ENCODE measurements around the gene CHKA. TPM values are rescaled to one million over a fixed set of nuclear protein-coding genes. Genes with fewer than 3 reads are reported as not detected.

CHKA gene
- polyA plus RNA-seq, 1 donor = 129 TPM

DNA sequence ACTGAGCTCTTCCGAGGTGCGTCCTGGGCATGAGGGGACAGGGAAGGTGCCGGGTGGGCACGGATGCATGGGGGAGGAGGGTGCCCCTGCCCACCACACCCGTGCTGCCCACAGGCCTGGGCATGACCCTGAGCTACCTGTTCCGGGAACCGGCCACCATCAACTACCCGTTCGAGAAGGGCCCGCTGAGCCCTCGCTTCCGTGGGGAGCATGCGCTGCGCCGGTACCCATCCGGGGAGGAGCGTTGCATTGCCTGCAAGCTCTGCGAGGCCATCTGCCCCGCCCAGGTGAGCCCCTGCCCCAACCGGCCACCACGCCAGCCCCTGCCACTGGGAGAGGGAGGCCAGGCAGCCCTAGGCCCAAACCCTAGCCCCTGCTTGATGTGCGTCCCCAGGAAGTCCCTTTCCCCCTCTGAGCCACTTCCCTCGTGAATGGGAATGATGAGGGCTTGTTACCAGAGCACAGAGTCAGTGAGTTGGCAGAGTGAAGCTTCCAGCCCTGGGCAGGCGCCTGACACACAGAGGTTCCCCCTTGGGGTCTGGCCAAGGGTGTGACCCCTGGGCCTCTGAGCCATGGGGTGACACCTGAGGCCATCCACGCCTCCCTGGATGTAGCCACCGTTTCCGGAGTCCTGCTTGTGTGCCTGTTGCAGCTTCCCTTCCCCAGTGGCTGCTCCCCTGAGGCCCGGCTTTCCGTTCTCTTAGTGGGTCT, 88.0 kb downstream of the CHKA start:
- WGBS (ENCODE audit: insufficient coverage, low lambda C conversion rate) = no CpG with 5 or more reads among the region's 29 CpGs

DNA sequence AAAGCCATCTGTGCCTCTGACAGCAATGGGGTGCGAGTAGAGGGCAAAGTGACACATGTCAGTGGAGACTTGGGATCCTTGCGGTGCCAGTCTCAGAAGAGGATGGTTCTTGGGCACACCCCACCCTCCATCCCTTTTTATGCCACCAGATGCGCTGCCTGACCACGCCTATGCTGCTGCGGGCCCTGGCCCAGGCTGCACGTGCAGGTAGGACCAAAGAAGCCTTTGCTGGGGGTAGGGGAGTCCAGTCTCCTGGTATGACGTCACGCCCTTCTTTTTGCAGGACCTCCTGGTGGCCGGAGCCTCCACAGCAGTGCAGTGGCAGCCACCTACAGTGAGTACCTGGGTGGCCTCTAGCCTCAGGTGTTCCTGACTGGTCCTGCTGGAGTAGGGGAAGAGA, 89.2 kb downstream of the CHKA start:
- H3K4me3 ChIP-seq (ENCODE audit: low read length) = no peak overlapping the region
- no peak overlapping the region for H3K27ac ChIP-seq (ENCODE audit: low read length)
- DNase-seq = no peak
- peaks cover 13% of the 10 kb centered on the region for H3K4me1 ChIP-seq (ENCODE audit: control insufficient read depth, insufficient read depth, low read length)
- H3K36me3 ChIP-seq (ENCODE audit: control insufficient read depth, insufficient read depth, low read length) = peaks cover 32% of the 10 kb centered on the region
- H3K9me3 ChIP-seq (ENCODE audit: control insufficient read depth, low read depth, low read length) = no peaks in the 10 kb centered on the region
- WGBS (ENCODE audit: insufficient coverage, low lambda C conversion rate) = no CpG with 5 or more reads among the region's 9 CpGs
- H3K27me3 ChIP-seq (ENCODE audit: control insufficient read depth, insufficient read depth, low read length) = no peaks in the 10 kb centered on the region

More for the DNA sequence above, 88.0 kb downstream of the CHKA start:
- H3K36me3 ChIP-seq (ENCODE audit: control insufficient read depth, insufficient read depth, low read length) = peaks cover 32% of the 10 kb centered on the region
- no peaks in the 10 kb centered on the region for H3K9me3 ChIP-seq (ENCODE audit: control insufficient read depth, low read depth, low read length)
- peaks cover 20% of the 10 kb centered on the region for H3K4me1 ChIP-seq (ENCODE audit: control insufficient read depth, insufficient read depth, low read length)
- no peaks in the 10 kb centered on the region for H3K27me3 ChIP-seq (ENCODE audit: control insufficient read depth, insufficient read depth, low read length)
- no peak overlapping the region for H3K4me3 ChIP-seq (ENCODE audit: low read length)
- H3K27ac ChIP-seq (ENCODE audit: low read length) = no peak overlapping the region
- no peak for DNase-seq

DNA sequence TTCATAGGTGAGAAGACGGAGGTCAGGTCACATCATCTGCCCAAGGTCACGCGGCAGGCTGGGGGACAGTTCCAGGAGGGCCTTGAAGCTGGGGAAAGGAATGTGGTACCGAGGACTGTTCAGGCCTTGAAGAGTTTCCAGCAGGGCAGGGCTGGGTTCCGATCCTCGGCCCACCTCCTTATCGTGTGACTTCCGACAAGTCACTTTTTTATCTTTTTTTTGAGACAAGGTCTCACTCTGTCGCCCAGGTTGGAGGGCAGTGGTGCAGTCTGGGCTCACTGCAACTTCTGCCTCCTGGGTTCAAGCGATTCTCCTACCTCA, 90.1 kb downstream of the CHKA start:
- Histone ChIP-seq H3K36me3 (ENCODE audit: control insufficient read depth, insufficient read depth, low read length) (peaks cover 24% of the 10 kb centered on the region), H3K9me3 (ENCODE audit: control insufficient read depth, low read depth, low read length) (no peaks in the 10 kb centered on the region), H3K4me3 (ENCODE audit: low read length) (peak overlapping the region; percentile 70), H3K27ac (ENCODE audit: low read length) (peak overlapping the region; percentile 63), H3K27me3 (ENCODE audit: control insufficient read depth, insufficient read depth, low read length) (no peaks in the 10 kb centered on the region), H3K4me1 (ENCODE audit: control insufficient read depth, insufficient read depth, low read length) (peaks cover 13% of the 10 kb centered on the region)
- DNase-seq = no peak
- WGBS (ENCODE audit: insufficient coverage, low lambda C conversion rate) = 0% methylated on average over 2 of the region's 10 CpGs

DNA sequence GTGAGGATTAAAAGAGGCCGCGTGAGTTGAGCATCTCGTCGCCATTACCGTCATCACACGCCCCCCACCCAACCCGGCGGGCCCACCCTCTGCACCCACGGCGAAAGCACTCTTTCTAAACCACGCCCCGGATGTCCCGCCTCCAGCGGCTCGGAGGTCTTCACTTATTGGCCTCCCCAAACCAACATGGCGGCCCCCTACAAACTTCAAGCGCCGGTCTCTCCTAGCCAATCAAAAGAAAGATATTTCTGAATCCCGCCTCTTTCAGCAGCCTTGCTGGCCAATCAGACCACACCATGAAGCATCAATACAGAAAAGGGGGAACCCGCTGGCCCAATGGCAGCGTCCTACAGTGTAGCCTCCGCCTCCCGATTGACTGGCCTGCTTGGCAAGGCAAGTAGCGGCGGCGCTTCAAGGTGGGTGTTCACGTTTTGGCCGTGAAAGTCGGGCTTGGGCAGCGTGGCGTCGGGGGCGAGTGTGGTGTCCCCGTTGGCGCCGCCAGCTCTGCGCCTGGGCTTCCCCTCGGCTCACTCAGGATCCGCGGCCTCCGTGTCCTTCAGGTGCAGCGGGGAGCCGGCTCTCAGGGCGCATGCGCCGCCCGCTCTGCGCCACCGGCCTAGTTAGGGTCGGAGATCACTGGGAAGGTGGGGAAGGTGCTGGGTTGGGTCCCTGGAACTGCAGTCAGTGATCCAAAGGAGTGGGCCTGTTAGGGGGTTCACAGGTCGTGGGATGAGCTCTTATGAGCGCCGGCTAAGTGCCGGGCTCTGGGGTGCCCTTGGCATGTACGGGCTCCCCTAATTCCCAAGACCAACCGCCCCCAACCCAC, 90.7 kb downstream of the CHKA start, which contains the start of gene NDUFS8:
Gene NDUFS8, plus strand, starts transcription at position 364 of the 826 bp plus-strand sequence. CDS start 1,471 bp downstream, outside the sequence.
- Histone ChIP-seq H3K36me3 (ENCODE audit: control insufficient read depth, insufficient read depth, low read length) (peaks cover 26% of the 10 kb centered on the region), H3K4me1 (ENCODE audit: control insufficient read depth, insufficient read depth, low read length) (peaks cover 13% of the 10 kb centered on the region)
- WGBS (ENCODE audit: insufficient coverage, low lambda C conversion rate) = no CpG with 5 or more reads among the region's 56 CpGs

DNA sequence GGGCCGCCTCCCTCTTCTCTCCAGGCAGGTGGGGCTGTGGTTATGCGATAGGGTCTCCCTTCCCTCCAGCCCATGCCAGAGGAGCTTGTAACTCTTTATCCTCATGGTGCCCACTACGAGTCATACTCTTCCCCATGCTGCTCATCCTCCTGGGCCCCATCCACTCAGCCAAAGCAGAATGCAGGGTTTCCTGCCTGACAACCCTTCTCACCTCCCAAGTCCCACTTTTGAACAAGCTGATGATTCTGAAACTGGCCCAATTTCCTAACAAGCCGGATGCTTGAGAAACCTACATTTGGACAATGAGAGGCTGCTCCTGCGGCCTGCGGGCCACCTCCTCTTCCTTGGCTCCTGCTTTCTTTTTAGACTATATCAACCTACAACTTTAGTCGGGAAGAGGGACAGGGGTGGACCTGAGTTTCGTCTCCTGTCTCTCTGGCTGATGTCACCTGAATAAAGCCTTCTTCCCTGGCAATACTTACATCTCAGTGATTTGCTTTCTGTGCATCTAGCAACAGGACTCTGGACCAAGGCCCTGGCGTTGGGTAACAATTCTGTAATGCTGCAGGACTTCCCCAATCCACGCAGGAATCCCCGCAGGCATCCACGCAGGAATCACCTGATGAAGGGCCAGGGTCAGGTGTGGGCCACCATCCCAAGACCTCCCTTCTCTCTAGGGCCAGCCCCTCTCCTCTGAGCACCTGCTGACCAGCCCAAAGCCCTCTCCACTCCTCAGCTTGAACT, 92.2 kb downstream of the CHKA start:
- Histone ChIP-seq H3K27me3 (ENCODE audit: control insufficient read depth, insufficient read depth, low read length) (no peaks in the 10 kb centered on the region), H3K4me1 (ENCODE audit: control insufficient read depth, insufficient read depth, low read length) (peaks cover 13% of the 10 kb centered on the region), H3K36me3 (ENCODE audit: control insufficient read depth, insufficient read depth, low read length) (peaks cover 24% of the 10 kb centered on the region), H3K27ac (ENCODE audit: low read length) (no peak overlapping the region), H3K9me3 (ENCODE audit: control insufficient read depth, low read depth, low read length) (no peaks in the 10 kb centered on the region), H3K4me3 (ENCODE audit: low read length) (no peak overlapping the region)
- DNase-seq = no peak
- no CpG with 5 or more reads among the region's 12 CpGs for WGBS (ENCODE audit: insufficient coverage, low lambda C conversion rate)

More for the DNA sequence above, 90.7 kb downstream of the CHKA start, which contains the start of gene NDUFS8:
- Histone ChIP-seq H3K4me3 (ENCODE audit: low read length) (peak within 1 kb of the TSS; percentile 70), H3K27ac (ENCODE audit: low read length) (peak within 1 kb of the TSS; percentile 63), H3K27me3 (ENCODE audit: control insufficient read depth, insufficient read depth, low read length) (no peaks in the 10 kb centered on the region), H3K9me3 (ENCODE audit: control insufficient read depth, low read depth, low read length) (no peaks in the 10 kb centered on the region)
- peak; percentile 98 to 100 for DNase-seq

DNA sequence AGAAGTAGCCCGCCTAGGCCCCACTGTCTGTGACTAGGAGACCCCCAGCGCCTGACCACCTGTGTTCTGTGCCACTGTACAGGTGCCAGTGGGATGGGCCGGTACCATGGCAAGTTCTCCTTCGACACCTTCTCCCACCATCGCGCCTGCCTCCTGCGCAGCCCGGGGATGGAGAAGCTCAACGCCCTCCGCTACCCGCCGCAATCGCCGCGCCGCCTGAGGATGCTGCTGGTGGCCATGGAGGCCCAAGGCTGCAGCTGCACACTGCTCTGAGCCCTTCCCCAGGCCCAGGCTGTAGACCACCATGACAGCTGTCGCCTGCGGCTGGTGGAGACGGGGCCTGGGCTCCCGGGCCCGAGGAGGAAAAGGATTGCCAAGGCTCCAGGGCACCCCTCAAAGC, 93.5 kb downstream of the CHKA start:
- Histone ChIP-seq H3K27me3 (ENCODE audit: control insufficient read depth, insufficient read depth, low read length) (no peaks in the 10 kb centered on the region), H3K36me3 (ENCODE audit: control insufficient read depth, insufficient read depth, low read length) (peaks cover 11% of the 10 kb centered on the region), H3K9me3 (ENCODE audit: control insufficient read depth, low read depth, low read length) (no peaks in the 10 kb centered on the region), H3K4me1 (ENCODE audit: control insufficient read depth, insufficient read depth, low read length) (peaks cover 13% of the 10 kb centered on the region), H3K4me3 (ENCODE audit: low read length) (no peak overlapping the region), H3K27ac (ENCODE audit: low read length) (no peak overlapping the region)
- DNase-seq = no peak
- WGBS (ENCODE audit: insufficient coverage, low lambda C conversion rate) = no CpG with 5 or more reads among the region's 21 CpGs

DNA sequence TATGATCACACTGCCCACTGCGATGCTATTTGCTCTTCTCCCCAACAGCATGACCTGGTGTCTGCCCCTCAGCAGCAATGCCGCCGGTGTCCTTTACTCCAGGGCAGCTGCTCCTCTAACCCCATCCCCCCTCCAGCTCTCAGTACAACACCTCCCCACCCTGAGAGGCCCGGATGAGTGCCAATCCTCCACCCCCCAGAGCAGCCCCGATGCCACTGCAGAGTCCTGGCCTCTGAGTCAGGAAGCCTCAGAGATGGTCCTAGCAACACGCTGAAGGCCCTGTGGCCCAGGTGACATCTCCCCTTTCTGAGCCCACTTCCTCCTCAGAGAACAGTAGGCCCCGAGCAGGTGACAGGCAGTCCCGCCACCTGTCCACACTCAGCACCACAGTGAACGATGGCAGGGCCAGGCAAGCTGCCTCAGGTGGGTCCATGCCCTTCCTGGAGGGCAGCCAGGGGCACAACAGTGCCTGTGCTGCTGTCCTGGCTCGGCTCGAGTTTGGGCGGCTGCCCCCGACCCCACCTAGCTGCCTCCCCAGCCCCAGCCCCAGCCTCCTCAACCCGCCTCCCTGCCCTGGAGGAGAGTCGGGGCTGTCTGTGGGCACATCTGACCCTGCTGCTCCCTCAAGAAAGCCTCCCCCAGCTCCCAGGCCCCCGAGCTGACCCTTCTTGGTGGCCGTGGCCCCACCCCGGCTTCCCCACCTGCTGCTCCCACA, 94.6 kb downstream of the CHKA start:
- Histone ChIP-seq H3K36me3 (ENCODE audit: control insufficient read depth, insufficient read depth, low read length) (peaks cover 9% of the 10 kb centered on the region), H3K27me3 (ENCODE audit: control insufficient read depth, insufficient read depth, low read length) (no peaks in the 10 kb centered on the region), H3K4me3 (ENCODE audit: low read length) (no peak overlapping the region), H3K9me3 (ENCODE audit: control insufficient read depth, low read depth, low read length) (no peaks in the 10 kb centered on the region), H3K27ac (ENCODE audit: low read length) (no peak overlapping the region), H3K4me1 (ENCODE audit: control insufficient read depth, insufficient read depth, low read length) (peaks cover 8% of the 10 kb centered on the region)
- WGBS (ENCODE audit: insufficient coverage, low lambda C conversion rate) = no CpG with 5 or more reads among the region's 18 CpGs
- DNase-seq = no peak

DNA sequence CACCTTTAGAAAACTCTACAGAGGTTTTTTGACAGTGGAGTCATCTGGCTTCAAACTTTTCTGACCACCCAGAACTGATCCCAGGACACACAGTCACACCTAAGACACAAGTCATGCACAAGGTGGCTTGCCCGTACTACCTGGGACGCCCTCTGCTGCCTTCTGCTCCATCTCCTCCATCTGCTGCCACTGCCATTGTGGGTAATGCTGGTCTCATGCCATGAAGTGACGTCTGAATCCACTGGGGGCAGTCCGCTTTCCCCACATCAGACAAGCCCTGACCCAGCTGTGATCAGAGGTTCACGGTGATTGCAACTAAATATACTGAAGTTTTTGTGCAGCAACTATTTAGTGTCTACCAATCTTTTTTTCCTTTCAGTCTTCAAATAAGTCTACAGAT, 96.1 kb downstream of the CHKA start:
- Histone ChIP-seq H3K27ac (ENCODE audit: low read length) (no peak overlapping the region), H3K27me3 (ENCODE audit: control insufficient read depth, insufficient read depth, low read length) (no peaks in the 10 kb centered on the region), H3K4me1 (ENCODE audit: control insufficient read depth, insufficient read depth, low read length) (peaks cover 4% of the 10 kb centered on the region), H3K36me3 (ENCODE audit: control insufficient read depth, insufficient read depth, low read length) (peaks cover 9% of the 10 kb centered on the region), H3K4me3 (ENCODE audit: low read length) (no peak overlapping the region), H3K9me3 (ENCODE audit: control insufficient read depth, low read depth, low read length) (no peaks in the 10 kb centered on the region)
- no CpG with 5 or more reads among the region's 5 CpGs for WGBS (ENCODE audit: insufficient coverage, low lambda C conversion rate)
- no peak for DNase-seq

DNA sequence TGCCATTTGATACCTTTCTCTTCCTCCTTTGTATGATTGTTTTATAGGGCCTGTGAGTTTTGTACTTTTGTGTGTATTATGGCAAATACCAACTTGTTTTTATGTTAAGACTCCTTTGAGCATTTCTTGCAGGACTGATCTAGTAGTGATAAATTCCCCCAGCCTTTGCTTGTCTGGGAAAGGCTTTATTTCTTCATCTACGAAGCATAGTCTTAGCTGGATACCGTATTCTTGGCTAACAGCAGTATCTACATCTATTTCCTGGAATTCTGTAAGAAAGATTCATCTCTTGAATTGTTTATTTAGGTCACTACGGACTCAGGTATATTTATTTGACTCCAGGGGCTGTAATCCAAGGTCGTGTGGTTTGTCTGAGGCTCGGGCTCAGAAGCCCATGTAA, 96.7 kb downstream of the CHKA start:
- WGBS (ENCODE audit: insufficient coverage, low lambda C conversion rate) = no CpG with 5 or more reads among the region's 5 CpGs
- Histone ChIP-seq H3K4me3 (ENCODE audit: low read length) (no peak overlapping the region), H3K9me3 (ENCODE audit: control insufficient read depth, low read depth, low read length) (no peaks in the 10 kb centered on the region), H3K27me3 (ENCODE audit: control insufficient read depth, insufficient read depth, low read length) (no peaks in the 10 kb centered on the region), H3K4me1 (ENCODE audit: control insufficient read depth, insufficient read depth, low read length) (peaks cover under 1% of the 10 kb centered on the region), H3K27ac (ENCODE audit: low read length) (no peak overlapping the region), H3K36me3 (ENCODE audit: control insufficient read depth, insufficient read depth, low read length) (peaks cover 9% of the 10 kb centered on the region)
- no peak for DNase-seq

DNA sequence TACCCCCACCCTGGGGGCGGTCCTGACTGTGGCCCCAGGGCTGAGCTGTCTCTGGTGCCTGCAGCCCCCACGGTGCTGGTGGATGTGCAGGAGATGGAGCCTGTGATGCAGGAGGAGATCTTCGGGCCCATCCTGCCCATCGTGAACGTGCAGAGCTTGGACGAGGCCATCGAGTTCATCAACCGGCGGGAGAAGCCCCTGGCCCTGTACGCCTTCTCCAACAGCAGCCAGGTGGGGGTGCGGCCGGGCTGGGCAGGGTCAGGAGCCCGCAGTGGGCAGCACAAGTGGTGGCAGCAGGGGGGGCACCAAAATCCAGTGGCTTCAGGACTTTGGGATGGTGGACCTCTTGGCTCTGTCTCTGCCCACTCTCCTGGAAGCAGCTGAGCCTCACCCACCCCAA, 98.7 kb downstream of the CHKA start:
- no peaks in the 10 kb centered on the region for H3K27me3 ChIP-seq (ENCODE audit: control insufficient read depth, insufficient read depth, low read length)
- H3K4me3 ChIP-seq (ENCODE audit: low read length) = no peak overlapping the region
- no peak overlapping the region for H3K27ac ChIP-seq (ENCODE audit: low read length)
- WGBS (ENCODE audit: insufficient coverage, low lambda C conversion rate) = no CpG with 5 or more reads among the region's 13 CpGs
- no peaks in the 10 kb centered on the region for H3K9me3 ChIP-seq (ENCODE audit: control insufficient read depth, low read depth, low read length)
- DNase-seq = no peak
- H3K36me3 ChIP-seq (ENCODE audit: control insufficient read depth, insufficient read depth, low read length) = peaks cover 9% of the 10 kb centered on the region
- H3K4me1 ChIP-seq (ENCODE audit: control insufficient read depth, insufficient read depth, low read length) = peaks cover under 1% of the 10 kb centered on the region
